ENCODE results near the gene ANKMY1. TPM values are rescaled to one million over a fixed set of nuclear protein-coding genes. Genes with fewer than 3 reads are reported as not detected.

The ANKMY1 gene
- total and polyA plus RNA-seq, 2 of the 8 experiments (the other 6 are each of a cell fraction or from before 2014, with no cell fraction given): 4.5 to 4.8 TPM

- Histone ChIP-seq H2BK12ac (ENCODE audit: low read depth, low read length) (peak overlapping the region; percentile 17; the same call in 1 of the 2 replicates), H3K27ac (ENCODE audit: low read depth, low read length) (no peak overlapping the region), H3K23ac (ENCODE audit: insufficient read length) (no peak overlapping the region), H4K5ac (ENCODE audit: insufficient read length, low read depth, low read length) (no peak overlapping the region), H3K4me3 (ENCODE audit: extremely low read depth in 1 of 4, insufficient read depth in 2 of 4, low read depth in 3 of 4, low read length in 4 of 4) (no peak overlapping the region), H2BK20ac (ENCODE audit: low read length) (no peak overlapping the region), H3K27me3 (replicated peaks in 1 of 4; ENCODE audit: control insufficient read depth in 3 of 4, extremely low read depth in 1 of 4, insufficient read depth in 3 of 4, low read length in 3 of 4) (peaks cover 0 to 20% (median 8%) of the 10 kb centered on the region in 4 experiments; a peak in 3 of 7 replicates), H3K79me2 (ENCODE audit: control insufficient read depth in 1 of 2, insufficient read depth in 2 of 2, low read length in 2 of 2) (no peaks in the 10 kb centered on the region), H3K4me1 (replicated peaks in 1 of 4; ENCODE audit: control insufficient read depth in 3 of 4, insufficient read depth in 4 of 4, low read length in 3 of 4) (peaks cover 0 to 12% (median 0%) of the 10 kb centered on the region in 4 experiments; a peak in 3 of 7 replicates), H2BK120ac (replicated peaks; ENCODE audit: low read depth, low read length) (no peak overlapping the region), H2AK5ac (ENCODE audit: low read depth, low read length) (no peak overlapping the region), H3K4me2 (ENCODE audit: insufficient read depth in 1 of 2, low read depth in 2 of 2, low read length in 2 of 2) (no peak overlapping the region), H4K20me1 (replicated peaks in 1 of 2; ENCODE audit: control insufficient read depth in 1 of 2, insufficient read depth in 2 of 2, low read length in 2 of 2) (no peaks in the 10 kb centered on the region), H3K14ac (ENCODE audit: insufficient read length) (no peak overlapping the region), H3K79me1 (ENCODE audit: low read depth, low read length) (no peaks in the 10 kb centered on the region), H2BK15ac (ENCODE audit: low read length) (no peak overlapping the region), H3K9ac (replicated peaks in 1 of 4; ENCODE audit: extremely low read depth in 1 of 4, low read depth in 3 of 4, low read length in 3 of 4) (no peak overlapping the region), H4K91ac (replicated peaks; ENCODE audit: insufficient read length, low read length) (no peak overlapping the region), H3K18ac (ENCODE audit: extremely low read depth, low read length) (no peak overlapping the region), H3K23me2 (ENCODE audit: low read depth, low read length) (peaks cover 5% of the 10 kb centered on the region; the same call in 1 of the 2 replicates), H3K4ac (replicated peaks; ENCODE audit: insufficient read length, low read depth, low read length) (no peak overlapping the region), H3K36me3 (ENCODE audit: control insufficient read depth in 2 of 4, insufficient read depth in 4 of 4, low read length in 3 of 4) (no peaks in the 10 kb centered on the region), H3K9me3 (ENCODE audit: insufficient read depth in 2 of 2, low read depth in 1 of 2, low read length in 1 of 2) (no peaks in the 10 kb centered on the region; a peak in 1 of 4 replicates), H2BK5ac (ENCODE audit: low read depth, low read length) (no peak overlapping the region), H3K56ac (replicated peaks; ENCODE audit: insufficient read length, low read depth, low read length) (no peak overlapping the region), H4K8ac (ENCODE audit: extremely low read depth, insufficient read depth, low read length) (no peak overlapping the region; the same call in 1 of the 2 replicates), H2AFZ (ENCODE audit: low read length) (no peak overlapping the region)
- WGBS, 2 experiments (ENCODE audit: extremely low coverage in 1 of 2, insufficient coverage in 1 of 2, insufficient read length in 1 of 2, insufficient replicate concordance in 2 of 2, low coverage in 1 of 2, low lambda C conversion rate in 2 of 2, missing lambda C conversion rate in 1 of 2): 82% methylated on average over 3 of the region's 3 CpGs; no CpG with 5 or more reads in 1 of the 2 experiments
- CTCF ChIA-PET (ENCODE audit: partially characterized antibody): no interaction called here
- FAIRE-seq (no peak), DNase-seq (ENCODE audit: low read depth in 1 of 2, low spot score in 2 of 2) (peak in 1 of 2 experiments; percentile 16)
- TF ChIP-seq YY1 (IDR thresholded peaks at IDR 0.05; ENCODE audit: low read depth, low read length) (no peak), BCL11A (IDR thresholded peaks at IDR 0.05; ENCODE audit: low read depth in 2 of 2, low read length in 2 of 2) (no peak), POU5F1 (IDR thresholded peaks at IDR 0.05; ENCODE audit: low read depth, low read length) (no peak), RNF2 (IDR thresholded peaks at IDR 0.05; ENCODE audit: borderline replicate concordance, low read depth, low read length, missing control alignments, poor library complexity, severe bottlenecking) (no peak), FOSL1 (IDR thresholded peaks at IDR 0.05; ENCODE audit: insufficient read depth, low read depth, low read length) (no peak), SP1 (IDR thresholded peaks at IDR 0.05; ENCODE audit: low read depth, low read length) (no peak), ASH2L (IDR thresholded peaks at IDR 0.05; ENCODE audit: low read length) (no peak), RBBP5 (IDR thresholded peaks at IDR 0.05; ENCODE audit: borderline replicate concordance, low read depth, low read length) (no peak), HDAC6 (IDR thresholded peaks at IDR 0.05; ENCODE audit: low read depth, low read length) (no peak), HDAC2 (IDR thresholded peaks at IDR 0.05; ENCODE audit: borderline replicate concordance in 1 of 2, low read depth in 2 of 2, low read length in 2 of 2) (no peak), JUND (IDR thresholded peaks at IDR 0.05; ENCODE audit: low read length) (no peak), BRCA1 (IDR thresholded peaks at IDR 0.05; ENCODE audit: low read depth, low read length) (no peak), CHD2 (IDR thresholded peaks at IDR 0.05; ENCODE audit: low read length) (no peak), EGR1 (IDR thresholded peaks at IDR 0.05; ENCODE audit: borderline replicate concordance, low read depth, low read length) (no peak)
- POLR2A ChIA-PET (ENCODE audit: partially characterized antibody): no interaction called here
Measured at GRCh38 chr2:240431271-240431660, 126.5 kb downstream of the ANKMY1 start.
